H1 (cell line): ENCODE data around the gene LPP. TPM values are rescaled to one million over a fixed set of nuclear protein-coding genes. Genes with fewer than 3 reads are reported as not detected.

Experiments
- EZH2 ChIP-seq: fragments of 200-600 bp; sonication (generic); IDR thresholded peaks from 2 replicates; pipeline ENCODE4 v1.7.1; 2012; ENCODE audit warnings: low read depth, mild to moderate bottlenecking, moderate library complexity, low read length, inconsistent platforms; ENCODE audit not compliant: severe bottlenecking
- polyA plus RNA-seq, 7 experiments: library from polyadenylated mRNA; depleted of rRNA in 3 of 7; stranded (reverse) in 5 of 7; unstranded in 2 of 7; fragments of >200 nt in 5 of 7; fragments of 200-250 nt in 2 of 7; gene quantifications; 1 replicate in 5 of 7; 2 replicates in 1 of 7; 4 replicates in 1 of 7; pipeline versions ENCODE4 v1.2.1 to v1.2.3, GENCODE V29; 2011 to 2013; ENCODE audit warnings: missing spikeins in 2 of 7, mixed read lengths in 2 of 7
- total RNA-seq: library from RNA; stranded (reverse); fragmentation: NEBNext Ultra II Directional; extraction: Animal tissue kit (Norgen Biotek cat#: 25700); gene quantifications from 2 replicates; pipeline ENCODE4 v1.2.1, GENCODE V29; 2021

Gene LPP
- total and polyA plus RNA-seq, 2 of the 8 experiments (the other 6 are each of a cell fraction or from before 2014, with no cell fraction given): 10.0 to 53.3 TPM

- no peak for TF ChIP-seq EZH2
Observed at GRCh38 chr3:188683032-188683521, 529.1 kb downstream of the LPP start (continued).
